ENCODE data around the gene MSH3.
"Not testable (repeated sequence)": the region's sequence is repeated elsewhere in the genome, so short reads cannot be mapped to it uniquely, and the experiment has no call there.

Gene MSH3

DNA sequence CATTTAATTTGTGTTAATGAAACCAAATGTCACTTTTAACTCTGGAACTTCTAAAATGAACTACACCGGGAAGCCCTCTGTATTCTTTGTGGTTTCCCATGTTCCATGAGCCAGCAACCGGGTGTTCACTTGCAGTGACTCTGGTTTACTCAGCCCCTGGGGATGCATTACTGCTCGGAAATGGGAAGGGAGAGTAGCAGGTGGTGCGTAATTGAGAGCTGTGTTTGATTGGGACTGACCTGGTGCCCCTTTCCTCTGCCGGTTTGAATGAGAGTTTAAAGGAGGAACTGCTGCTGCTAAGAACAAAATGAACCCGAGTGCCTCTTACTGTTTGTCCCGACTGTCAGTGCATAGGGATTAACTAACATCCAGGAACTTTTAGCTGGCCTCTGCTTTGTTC, 100.4 kb downstream of the MSH3 start:
- DNase-seq = no peak

DNA sequence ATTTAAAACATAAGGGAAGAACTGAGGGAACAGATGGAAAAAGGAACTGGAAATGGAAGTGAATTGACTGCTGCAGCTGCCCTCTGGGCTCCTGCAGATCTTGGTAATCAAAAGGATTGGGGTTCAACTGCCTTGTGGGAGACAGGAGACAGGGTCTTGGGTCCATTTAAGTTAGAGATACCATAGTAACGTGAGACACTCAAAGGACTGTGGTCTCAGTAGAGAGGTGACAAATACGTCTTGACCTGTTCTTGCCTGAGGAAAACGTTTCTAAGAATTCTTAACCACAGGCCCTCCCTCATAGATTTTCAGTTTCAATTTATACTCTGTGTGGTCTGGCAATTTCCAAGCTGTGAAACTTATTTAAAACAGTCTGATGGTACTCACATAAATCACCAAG, 101.2 kb downstream of the MSH3 start:
- no peak for DNase-seq

DNA sequence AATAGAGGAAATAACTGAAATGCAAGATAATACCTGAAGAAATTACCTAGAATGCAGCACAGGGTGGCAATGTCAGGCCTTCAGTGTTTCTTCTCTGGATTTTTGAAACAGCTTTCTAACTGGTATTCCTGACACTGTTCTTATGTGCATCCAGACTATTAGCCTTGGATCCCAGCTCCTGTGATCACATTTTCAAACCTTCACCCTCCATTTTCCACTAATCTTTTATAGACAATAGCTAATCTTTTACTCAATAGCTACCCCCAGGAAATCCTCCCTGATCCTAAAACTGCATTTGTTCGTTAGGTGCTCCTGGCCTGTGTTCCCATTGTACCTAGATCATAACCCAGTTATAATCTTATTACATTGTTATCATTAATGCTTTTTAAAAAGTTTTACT, 101.8 kb downstream of the MSH3 start:
- no peak for DNase-seq

DNA sequence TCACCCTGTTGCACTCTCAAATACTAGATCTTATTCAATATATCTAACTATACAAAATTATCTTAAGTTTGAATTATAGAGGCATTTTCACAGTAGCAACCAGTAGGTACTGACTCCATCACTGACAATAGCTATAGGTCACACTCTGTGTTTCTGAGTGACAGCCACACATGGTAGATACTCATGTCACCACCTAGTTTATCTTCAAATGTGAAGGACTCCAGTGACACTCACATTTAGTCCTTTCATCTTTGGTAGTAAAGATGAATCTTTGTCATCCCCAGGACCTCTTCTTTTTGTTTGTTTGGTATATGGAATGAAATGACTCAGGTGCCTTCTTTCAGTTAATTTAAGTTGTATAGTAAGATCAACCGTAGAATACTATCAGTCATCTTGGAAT, 102.8 kb downstream of the MSH3 start:
- DNase-seq = no peak

DNA sequence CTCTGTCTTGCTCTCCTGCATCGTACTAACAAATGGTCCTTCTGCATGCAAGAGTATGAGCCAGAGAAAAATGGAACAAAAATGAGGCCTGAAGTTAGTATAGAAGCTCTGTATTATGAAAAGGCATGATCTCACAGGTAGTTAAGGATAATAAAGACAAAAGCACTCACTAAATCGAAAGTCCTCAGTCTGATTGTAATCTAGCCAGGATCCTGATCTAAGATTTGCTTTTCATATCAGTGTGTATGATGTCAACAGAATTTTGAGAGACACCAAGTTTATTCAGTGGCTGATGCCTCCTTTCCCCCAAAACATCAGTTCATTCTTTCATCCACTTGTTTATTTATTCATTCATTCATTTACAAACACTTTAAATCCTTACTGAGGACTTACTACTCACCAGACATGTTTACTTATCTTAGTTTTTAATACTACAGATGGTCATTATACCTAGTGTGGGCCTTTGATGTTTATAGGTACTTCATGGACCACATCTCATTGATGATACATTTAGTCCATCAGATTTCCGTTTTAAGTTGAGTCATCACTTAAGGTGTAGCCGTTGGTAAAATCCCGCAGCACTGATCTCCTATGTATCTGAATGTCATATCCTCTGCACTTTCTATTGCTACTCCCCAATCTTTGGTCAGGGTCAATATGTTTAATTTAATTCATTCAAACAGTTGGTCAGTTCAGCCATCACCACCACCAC, 105.6 kb downstream of the MSH3 start:
- no peak for DNase-seq

DNA sequence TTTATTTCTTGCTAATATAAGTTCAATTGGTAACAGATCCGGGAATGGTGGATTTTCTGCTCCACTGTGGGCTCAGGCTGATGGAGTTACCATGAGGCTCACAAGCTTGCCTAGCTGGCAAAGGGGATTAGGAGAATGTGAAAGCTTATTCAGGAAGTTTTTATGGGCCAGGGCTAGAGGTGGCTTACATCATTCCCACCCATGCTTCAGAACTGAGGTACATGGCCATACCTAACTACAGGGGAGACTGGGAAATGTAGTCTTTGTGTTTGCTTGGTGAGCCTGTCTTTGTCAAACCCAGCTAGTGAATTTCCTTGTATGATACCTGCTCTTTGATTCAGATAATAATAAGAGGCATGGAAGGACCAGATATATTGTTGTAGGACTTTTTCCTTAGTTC, 106.2 kb downstream of the MSH3 start:
- DNase-seq = no peak

DNA sequence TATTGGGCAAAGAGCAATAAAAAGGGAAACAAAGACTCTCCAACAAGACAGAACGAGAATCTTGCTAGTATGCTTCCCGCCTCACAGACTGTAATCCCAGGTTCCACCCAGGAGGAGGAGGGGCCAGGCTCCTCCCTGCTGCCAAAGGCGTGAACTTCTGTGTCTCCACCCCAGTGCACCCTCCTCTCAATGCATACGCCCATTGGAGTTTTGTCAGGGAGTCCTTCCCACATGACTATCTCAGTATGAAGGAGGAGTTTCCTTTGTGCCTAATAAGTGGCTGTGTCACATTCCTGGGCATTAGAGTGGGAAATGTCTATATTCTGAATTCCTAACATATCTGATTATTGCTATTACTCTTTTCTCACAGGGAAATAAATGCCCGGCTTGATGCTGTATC, 106.7 kb downstream of the MSH3 start:
- no peak for DNase-seq

DNA sequence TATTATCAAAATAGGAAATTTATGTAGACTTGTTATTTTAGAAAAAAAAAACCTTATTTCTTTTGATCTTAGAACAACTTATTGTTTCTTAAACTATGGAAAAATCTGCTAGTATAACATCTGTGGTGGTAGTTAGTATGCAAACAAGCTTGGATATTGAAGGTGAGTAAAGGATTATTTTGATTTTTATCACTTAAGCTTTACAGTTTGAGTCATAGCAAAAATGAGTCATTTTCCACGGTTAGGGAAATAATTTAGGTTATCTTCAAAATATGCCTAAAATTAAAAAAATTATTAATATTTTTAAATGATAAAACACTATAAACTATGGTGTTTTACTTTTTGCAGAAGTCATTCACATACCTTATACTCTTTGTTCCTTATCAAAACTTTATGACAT, 107.5 kb downstream of the MSH3 start:
- DNase-seq = no peak

DNA sequence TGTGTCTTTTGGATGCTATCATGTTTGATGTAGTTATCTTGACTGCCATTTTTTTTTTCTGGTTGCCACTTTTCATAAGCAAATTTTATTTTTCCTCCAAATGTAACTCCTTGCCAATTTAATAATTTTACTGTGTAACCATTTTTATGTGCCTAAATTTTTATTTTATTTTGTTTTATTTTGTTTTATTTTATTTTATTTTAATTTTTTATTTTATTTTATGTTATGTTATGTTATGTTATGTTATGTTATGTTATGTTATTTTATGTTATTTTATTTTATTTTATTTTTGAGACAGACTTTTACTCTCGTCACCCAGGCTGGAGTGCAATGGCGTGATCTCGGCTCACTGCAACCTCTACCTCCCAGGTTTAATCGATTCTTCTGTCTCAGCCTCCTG, 108.1 kb downstream of the MSH3 start:
- no peak for DNase-seq

DNA sequence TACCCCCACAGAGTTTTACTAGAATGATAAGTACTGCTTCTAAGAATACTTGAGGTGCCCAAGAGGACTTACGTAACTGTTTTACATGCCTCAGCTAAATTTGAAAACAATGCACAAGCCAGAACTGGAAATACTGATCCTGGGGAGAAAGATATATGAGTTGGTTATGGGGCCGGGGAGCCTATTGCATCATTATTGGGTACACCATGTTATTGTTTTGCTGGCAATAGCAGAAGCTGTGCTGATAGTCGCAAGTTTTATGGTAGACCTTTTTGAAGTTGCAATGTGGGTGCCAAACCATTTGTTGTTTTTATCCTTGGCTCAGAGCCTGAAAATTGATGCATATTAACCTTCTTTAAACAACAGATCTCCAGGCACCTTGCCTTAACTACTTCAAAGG, 108.8 kb downstream of the MSH3 start:
- DNase-seq = no peak

DNA sequence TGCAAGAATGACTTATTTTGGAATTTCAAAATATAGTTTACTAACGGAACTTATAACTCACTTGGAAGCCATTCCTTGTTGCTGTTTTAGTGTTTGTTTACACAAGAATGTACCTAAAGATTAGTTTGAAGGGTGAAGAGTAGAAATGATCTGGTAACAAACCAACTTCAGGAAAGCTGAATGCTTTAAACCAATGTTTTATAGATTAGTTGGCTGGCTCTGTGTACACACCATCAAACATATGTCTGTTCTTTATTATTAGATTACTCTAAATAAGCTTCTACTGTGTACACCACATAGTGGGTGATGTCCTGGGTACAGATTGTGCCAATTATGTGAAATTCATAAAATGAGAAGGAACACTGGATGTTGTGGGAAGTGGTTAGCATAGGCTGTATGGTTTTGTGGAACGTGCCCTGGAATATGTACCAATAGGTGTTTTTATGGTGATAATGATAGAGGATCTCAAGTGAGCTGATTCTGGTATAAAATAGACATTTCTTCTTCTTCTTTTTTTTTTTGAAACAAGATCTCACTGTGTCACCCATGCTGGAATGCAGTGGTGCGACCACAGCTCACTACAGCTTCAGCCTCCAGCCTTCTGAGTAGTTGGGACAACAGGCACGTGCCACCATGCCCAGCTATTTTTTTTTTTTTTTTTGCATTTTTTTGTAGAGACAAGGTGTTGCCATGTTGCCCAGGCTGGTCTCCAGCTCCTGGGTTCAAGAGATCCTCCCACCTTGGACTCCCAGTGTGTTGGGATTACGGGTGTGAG, 109.6 kb downstream of the MSH3 start:
- no peak for DNase-seq

DNA sequence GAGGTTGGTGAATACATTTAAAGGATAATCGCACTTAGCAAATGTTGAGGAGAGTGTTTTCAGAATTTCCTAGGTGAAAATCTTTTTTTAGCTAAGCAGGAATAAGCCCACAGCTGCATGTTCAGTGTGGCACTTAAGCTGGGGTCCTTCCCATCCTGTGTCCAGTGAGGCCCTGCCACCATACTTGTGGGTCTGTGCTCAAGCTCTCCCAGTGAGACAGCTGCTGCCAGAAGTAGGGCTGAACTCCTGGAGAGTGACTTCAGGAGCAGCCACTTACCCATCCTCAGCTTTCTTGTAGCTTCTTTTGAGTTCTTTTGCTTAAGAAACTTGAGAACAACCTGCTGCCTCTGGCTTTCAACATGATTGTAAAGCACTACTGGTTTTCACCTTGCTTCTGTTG, 110.3 kb downstream of the MSH3 start:
- no peak for DNase-seq

DNA sequence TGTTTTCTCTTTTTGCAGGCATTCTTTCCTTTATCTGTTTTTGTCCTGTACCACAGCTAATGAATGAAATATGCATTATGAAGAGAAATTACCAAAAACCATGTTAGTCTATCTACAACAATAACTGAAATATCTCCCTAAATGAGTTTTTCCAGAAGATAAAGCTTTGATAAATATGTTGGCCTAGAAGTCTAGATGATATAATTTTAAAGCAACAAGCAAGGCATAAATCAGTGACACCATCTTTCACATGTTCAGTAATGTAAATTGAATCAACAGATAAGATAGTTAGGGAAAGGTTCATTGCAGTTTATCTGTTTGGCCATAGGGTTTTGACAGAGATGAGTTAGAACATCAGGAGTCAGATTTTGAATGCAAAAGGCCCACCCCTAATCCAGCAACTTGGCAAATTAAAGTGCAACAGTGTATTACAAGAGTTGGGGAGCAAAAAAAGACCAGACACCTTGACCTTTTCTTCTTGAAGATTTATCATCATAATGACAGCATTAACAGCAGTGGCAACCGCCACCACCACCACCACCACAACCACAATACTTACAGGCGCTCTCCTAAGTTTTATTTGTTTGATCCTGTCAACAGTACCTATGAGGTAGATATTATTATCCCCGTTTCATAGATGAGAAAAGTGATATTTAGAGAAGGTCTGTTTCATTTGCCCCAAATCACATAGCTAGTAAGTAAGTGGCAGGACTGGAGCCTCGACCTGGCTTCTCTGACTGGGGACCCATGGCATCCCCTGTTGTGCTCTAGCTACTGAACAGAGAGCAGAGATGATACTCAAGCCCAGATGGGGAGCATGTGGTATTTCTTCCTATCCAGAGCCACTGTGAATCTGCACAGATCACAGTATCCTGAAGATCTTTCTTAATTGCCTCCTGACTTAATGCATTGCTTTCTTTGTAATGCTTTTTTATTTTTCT, 123.2 kb downstream of the MSH3 start:
- DNase-seq = no peak

DNA sequence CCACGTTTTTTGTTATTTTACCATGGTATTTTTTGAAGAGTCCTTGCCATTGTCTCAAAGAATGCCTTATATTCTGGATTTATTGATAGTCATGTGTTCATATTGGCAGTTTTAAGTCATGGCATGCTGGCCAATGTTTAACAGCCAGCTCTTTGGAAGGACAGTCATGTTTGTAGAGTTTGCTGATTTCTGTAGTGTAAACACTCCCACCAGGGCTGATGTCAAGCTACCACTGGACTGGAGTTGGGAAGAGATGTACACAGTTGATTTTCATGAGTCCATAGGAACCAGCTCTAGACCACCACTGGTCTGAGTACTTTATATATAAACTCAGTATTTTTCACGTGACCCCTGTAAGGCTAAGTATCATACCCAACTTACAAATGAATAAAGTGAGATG, 125.6 kb downstream of the MSH3 start:
- no peak for DNase-seq

DNA sequence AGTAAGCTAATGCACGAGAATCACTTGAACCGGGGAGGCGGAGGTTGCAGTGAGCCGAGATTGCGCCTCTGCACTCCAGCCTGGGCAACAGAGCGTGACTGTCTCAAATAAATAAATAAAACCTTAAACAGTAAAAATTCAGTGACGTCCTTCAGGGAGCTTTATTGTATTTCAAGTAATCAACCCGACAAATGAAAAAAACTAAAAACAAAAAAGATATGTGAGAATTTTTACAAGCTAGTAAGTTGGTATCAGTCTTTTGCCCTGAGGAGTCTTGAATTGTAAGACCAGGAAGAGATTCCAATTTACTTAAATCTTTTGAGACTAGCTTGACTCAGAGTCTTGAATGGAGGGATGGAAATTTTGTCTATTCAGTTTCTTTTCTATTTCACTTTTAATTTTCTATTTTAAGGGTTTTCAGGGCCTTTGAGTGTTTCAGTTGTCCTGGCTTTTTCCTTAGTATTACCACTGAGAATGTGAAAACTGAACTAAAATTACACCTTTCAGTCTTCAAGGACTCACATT, 126.4 kb downstream of the MSH3 start:
- DNase-seq = no peak

DNA sequence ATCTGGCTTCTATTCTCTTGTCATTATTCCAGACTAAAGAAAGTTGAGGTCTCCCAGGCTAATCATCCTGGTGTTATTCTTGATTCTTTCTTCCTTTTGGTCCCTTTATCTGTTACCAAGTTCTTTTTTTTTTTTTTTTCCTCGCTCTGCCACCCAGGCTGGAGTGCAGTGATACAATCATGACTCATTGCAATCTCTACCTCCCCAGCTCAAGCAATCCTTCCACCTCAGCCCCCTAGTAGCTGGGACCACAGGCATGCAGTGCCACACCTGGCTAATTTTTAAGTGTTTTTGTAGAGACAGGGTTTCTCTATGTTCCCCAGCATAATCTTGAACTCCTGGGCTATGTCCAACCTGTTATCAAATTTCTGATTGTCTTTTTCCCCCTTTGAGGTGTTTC, 126.9 kb downstream of the MSH3 start:
- no peak for DNase-seq

DNA sequence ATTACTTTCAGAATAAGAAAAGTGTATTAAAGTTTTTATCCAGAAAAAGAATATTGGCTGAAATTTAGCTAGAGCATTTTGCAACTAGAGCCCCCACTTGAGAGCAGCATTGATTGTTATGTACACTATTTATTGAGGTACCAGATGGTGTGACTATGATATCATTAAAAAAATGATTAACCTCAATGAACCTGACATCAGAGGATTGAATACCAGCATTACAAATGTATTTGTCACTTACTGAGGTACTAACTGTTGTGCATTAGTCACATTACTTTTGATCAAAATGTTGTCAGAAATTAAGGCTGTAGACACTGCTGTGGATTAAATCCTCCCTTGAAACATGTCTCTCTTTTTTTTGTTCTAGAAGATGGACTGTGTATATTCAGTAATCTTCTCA, 128.2 kb downstream of the MSH3 start:
- DNase-seq = no peak

DNA sequence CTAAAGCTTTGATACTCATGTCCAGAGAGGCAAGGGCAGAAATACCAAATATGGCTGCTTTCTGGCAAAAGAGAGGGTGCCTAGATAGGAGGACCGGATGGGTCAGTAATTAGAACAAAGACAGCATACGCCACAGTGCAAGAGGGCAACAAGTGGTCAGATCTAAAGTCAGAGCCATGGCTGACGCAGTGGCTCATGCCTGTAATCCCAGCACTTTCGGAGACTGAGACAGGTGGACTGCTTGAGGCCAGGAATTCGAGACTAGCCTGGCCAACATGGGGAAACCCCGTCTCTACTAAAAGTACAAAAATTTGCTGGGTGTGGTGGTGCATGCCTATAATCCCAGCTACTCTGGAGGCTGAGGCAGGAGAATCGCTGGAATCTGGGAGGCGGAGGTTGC, 129.3 kb downstream of the MSH3 start:
- DNase-seq = not testable (repeated sequence)

DNA sequence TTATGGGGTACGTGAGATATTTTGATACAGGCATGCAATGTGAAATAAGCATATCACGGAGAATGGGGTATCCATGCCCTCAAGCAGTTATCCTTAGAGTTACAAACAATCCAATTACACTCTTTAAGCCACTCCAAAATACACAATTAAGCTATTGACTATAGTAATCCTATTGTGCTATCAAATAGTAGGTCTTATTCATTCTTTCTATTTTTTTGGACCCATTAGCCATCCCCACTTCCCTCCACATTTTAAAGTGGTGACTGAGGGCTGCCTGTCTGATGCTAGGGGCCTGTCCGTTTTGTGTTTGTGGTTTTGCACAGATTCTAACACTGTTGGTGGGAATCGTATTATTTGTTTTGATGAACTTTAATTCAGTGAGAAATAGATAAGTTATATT, 130.0 kb downstream of the MSH3 start:
- DNase-seq = no peak

DNA sequence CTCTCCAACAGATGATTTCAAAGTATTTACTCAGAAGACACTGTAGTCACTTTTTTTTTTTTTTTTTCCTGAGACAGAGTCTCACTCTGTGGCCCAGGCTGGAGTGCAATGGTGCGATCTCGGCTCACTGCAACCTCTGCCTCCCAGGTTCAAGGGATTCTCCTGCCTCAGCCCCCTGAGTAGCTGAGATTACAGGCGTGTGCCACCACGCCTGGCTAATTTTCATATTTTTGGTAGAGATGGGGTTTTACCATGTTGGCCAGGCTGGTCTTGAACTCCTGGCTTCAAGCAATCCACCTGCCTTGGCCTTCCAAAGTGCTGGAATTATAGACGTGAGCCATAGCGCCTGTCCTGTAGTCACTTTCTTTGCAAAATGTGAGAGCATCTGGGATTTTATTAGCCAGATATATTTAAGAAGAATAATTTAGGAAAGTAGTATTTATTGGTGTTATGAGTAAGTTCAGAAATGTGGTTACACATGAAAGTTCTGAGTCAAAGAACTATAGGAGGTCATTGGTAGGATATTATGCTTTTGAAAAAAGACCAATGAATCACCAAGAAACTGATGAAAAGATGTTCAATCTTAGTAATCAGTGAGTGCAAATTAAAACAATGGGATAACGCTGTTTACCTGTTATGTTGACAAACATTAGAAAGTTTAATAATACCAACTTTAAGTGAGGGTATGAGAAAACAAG, 135.0 kb downstream of the MSH3 start:
- DNase-seq = not testable (repeated sequence)

DNA sequence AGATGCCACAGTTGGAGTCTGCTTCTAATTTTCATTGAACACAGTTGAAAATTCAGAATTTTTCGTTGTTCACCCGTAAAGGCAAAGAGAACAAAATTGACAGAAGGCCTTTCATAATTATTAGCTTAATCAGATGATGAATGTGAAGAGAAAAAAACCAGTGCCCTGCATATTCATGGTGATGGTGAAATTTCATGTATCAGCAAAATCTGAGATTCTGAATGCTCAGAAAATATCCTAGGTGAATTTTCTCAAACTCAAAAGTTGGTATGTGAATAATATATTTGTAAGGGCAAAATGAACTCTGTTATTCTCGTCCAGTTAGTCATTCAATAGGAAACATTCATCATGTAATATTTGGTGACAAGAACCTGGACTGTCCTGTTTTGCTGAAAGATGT, 136.2 kb downstream of the MSH3 start:
- DNase-seq = no peak
